ENCODE measurements around the gene GPC1.

GRCh38 chr2:240454106-240454901 is 18.8 kb downstream of the GPC1 start:
- TF ChIP-seq POLR2A (IDR thresholded peaks at IDR 0.05) (no peak), CTCF (IDR thresholded peaks at IDR 0.05) (no peak)

Data from right lobe of liver (tissue), 4 donors.